Endothelial cell of umbilical vein (primary cell): ENCODE measurements around the gene TRIM50. TPM values are rescaled to one million over a fixed set of nuclear protein-coding genes. Genes with fewer than 3 reads are reported as not detected.

Experiments
- BruUV-seq: library from RNA; stranded (reverse); fragments of 400-500 nt; replicated peaks from 2 replicates; lab custom pipeline; 2021; lab: Mats Ljungman, UMichigan
- CTCF ChIA-PET: fragments of 300-600, 350-600 bp; sonication (Branson Sonifier 250); formaldehyde crosslinking; loops from one replicate; lab custom pipeline; 2021; ENCODE audit warnings: antibody characterized with exemption, inconsistent platforms; lab: Charles Lee
- POLR2A ChIA-PET: fragments of 300-600, 350-600 bp; sonication (Branson Sonifier 250); formaldehyde crosslinking; loops from one replicate; lab custom pipeline; 2021; ENCODE audit warnings: antibody characterized with exemption, inconsistent platforms; lab: Charles Lee
- DNase-seq: peaks from one replicate; pipeline ENCODE4 v3.0.0-alpha.2; 2011; ENCODE audit warnings: low read depth, low spot score
- FAIRE-seq: peaks from 2 replicates; lab custom pipeline; 2011; peaks lifted over from hg19 to GRCh38; lab: Jason Lieb, UNC
- H2AFZ ChIP-seq: 2 replicates; pipeline ENCODE4 v1.6.0; 2012; ENCODE audit warnings: low read depth, low read length, control low read depth, inconsistent platforms
- H3K27ac ChIP-seq: 2 replicates; pipeline ENCODE4 v1.5.1; 2011; ENCODE audit warnings: low read depth, mild to moderate bottlenecking, control low read depth, low read length, moderate library complexity; ENCODE audit not compliant: insufficient read depth
- H3K27me3 ChIP-seq, 2 experiments: 2 replicates each; pipeline versions ENCODE4 v1.6.0 to v1.6.1; 2011; ENCODE audit warnings: low read length in 2 of 2, mixed read lengths in 1 of 2; ENCODE audit not compliant: control insufficient read depth in 2 of 2, insufficient read depth in 2 of 2
- H3K36me3 ChIP-seq, 2 experiments: 2 replicates in 1 of 2; 3 replicates in 1 of 2; pipeline ENCODE4 v1.5.1; 2011; ENCODE audit warnings: low read length in 2 of 2, mild to moderate bottlenecking in 1 of 2, moderate library complexity in 1 of 2; ENCODE audit not compliant: control insufficient read depth in 2 of 2, insufficient read depth in 2 of 2; ENCODE audit errors: extremely low read depth in 1 of 2
- H3K4me1 ChIP-seq: 3 replicates; pipeline ENCODE4 v1.5.1; 2011; ENCODE audit warnings: mild to moderate bottlenecking, low read length; ENCODE audit not compliant: control insufficient read depth, insufficient read depth; ENCODE audit errors: extremely low read depth
- H3K4me2 ChIP-seq: 2 replicates; pipeline ENCODE4 v1.6.1; 2011; ENCODE audit warnings: low read length, control low read depth, mixed read lengths; ENCODE audit not compliant: insufficient read depth
- H3K4me3 ChIP-seq, 3 experiments: fragments of 200-600 bp in 1 of 3; sonication (generic), shearing (Covaris generic) in 1 of 3; replicated peaks in 1 of 3; 2 replicates each; pipeline ENCODE4 v1.5.1; 2011 to 2016; ENCODE audit warnings: control low read depth in 3 of 3, low read length in 3 of 3, mild to moderate bottlenecking in 2 of 3, inconsistent platforms in 1 of 3, low read depth in 1 of 3, moderate library complexity in 1 of 3; ENCODE audit not compliant: insufficient read depth in 1 of 3
- H3K79me2 ChIP-seq: 2 replicates; pipeline ENCODE4 v1.6.0; 2012; ENCODE audit warnings: low read length, inconsistent platforms; ENCODE audit not compliant: control insufficient read depth, insufficient read depth
- H3K9ac ChIP-seq: replicated peaks from 2 replicates; pipeline ENCODE3; 2011; ENCODE audit warnings: low read length, control low read depth; ENCODE audit not compliant: insufficient read depth; ENCODE audit errors: extremely low read depth
- H3K9me1 ChIP-seq: replicated peaks from 3 replicates; pipeline ENCODE4 v1.6.0; 2011; ENCODE audit warnings: mild to moderate bottlenecking, low read length; ENCODE audit not compliant: control insufficient read depth, insufficient read depth; ENCODE audit errors: extremely low read depth
- H3K9me3 ChIP-seq: replicated peaks from 2 replicates; pipeline ENCODE4 v1.5.1; 2012; ENCODE audit warnings: low read length, inconsistent platforms; ENCODE audit not compliant: control insufficient read depth, insufficient read depth
- H4K20me1 ChIP-seq: replicated peaks from 2 replicates; pipeline ENCODE3; 2011; ENCODE audit warnings: mild to moderate bottlenecking, low read length; ENCODE audit not compliant: control insufficient read depth, insufficient read depth; ENCODE audit errors: extremely low read depth
- EZH2 ChIP-seq: IDR thresholded peaks from 2 replicates; pipeline ENCODE4 v1.6.1; 2012; ENCODE audit warnings: borderline replicate concordance, low read depth, mild to moderate bottlenecking, moderate library complexity, low read length, inconsistent platforms; ENCODE audit not compliant: severe bottlenecking
- FOS ChIP-seq: IDR thresholded peaks from 2 replicates; pipeline ENCODE4 v1.6.1; 2011; ENCODE audit warnings: mild to moderate bottlenecking, low read length, moderate library complexity, borderline replicate concordance; ENCODE audit not compliant: insufficient read depth
- GATA2 ChIP-seq: IDR thresholded peaks from 2 replicates; pipeline ENCODE4 v1.7.0; 2011; ENCODE audit warnings: low read depth, mild to moderate bottlenecking, moderate library complexity, mixed read lengths, low read length; ENCODE audit not compliant: insufficient read length, insufficient read depth
- JUN ChIP-seq: IDR thresholded peaks from 2 replicates; pipeline ENCODE4 v1.6.1; 2011; ENCODE audit warnings: borderline replicate concordance, low read depth; ENCODE audit not compliant: insufficient read length, insufficient read depth
- MYC ChIP-seq: IDR thresholded peaks from one replicate; pipeline ENCODE4 v1.6.1; 2011; ENCODE audit warnings: mild to moderate bottlenecking, low read depth, low read length
- POLR2A ChIP-seq: IDR thresholded peaks from 2 replicates; pipeline ENCODE4 v1.6.1; 2012; ENCODE audit warnings: low read depth, mild to moderate bottlenecking, control low read depth, low read length
- POLR2AphosphoS5 ChIP-seq: IDR thresholded peaks from 2 replicates; pipeline ENCODE4 v1.6.1; 2012; ENCODE audit warnings: low read depth, mild to moderate bottlenecking, control low read depth, low read length, moderate library complexity; ENCODE audit not compliant: insufficient read depth
- dilution Hi-C: fragments of 300-500 bp; cut with MboI; formaldehyde crosslinking; loops from one replicate; pipeline ENCODE4 v1.15.0; 2019; ENCODE audit warnings: low sequenced_read_pairs; ENCODE audit not compliant: extremely low pct_ligation_motif_present
- intact Hi-C: fragments of 100-400 bp; cut with micrococcal nuclease; formaldehyde crosslinking; loops from one replicate; pipeline ENCODE4 v1.10.0; 2022
- polyA plus RNA-seq, 4 experiments: library from polyadenylated mRNA; depleted of rRNA in 3 of 4; stranded (reverse) in 3 of 4; unstranded in 1 of 4; fragments of >200 nt; gene quantifications; 2 replicates each; pipeline versions ENCODE4 v1.2.1 to v1.2.3, GENCODE V29; 2011 to 2012; ENCODE audit warnings: missing spikeins in 1 of 4
- total RNA-seq: library from RNA; stranded (reverse); gene quantifications from 2 replicates; pipeline ENCODE4 v1.2.3, GENCODE V29; 2021
- TF ChIP-seq, protein P1 (sequence below): IDR thresholded peaks from 2 replicates; pipeline ENCODE4 v1.6.1; 2011; ENCODE audit not compliant: insufficient read depth, insufficient read length
- TF ChIP-seq, protein P2 (sequence below), 2 donors: IDR thresholded peaks; 1 replicate in 1 of 2; 2 replicates in 1 of 2; pipeline ENCODE4 v1.5.1; 2011; ENCODE audit warnings: low read length in 2 of 2, mild to moderate bottlenecking in 2 of 2, moderate library complexity in 2 of 2, control low read depth in 1 of 2, inconsistent platforms in 1 of 2, low read depth in 1 of 2; ENCODE audit not compliant: insufficient read depth in 1 of 2; ENCODE audit errors: extremely low read depth in 1 of 2

Gene TRIM50
- total and polyA plus RNA-seq, 2 donors (not counting 3 experiments of a cell fraction or from before 2014, with no cell fraction given), result not detected

DNA sequence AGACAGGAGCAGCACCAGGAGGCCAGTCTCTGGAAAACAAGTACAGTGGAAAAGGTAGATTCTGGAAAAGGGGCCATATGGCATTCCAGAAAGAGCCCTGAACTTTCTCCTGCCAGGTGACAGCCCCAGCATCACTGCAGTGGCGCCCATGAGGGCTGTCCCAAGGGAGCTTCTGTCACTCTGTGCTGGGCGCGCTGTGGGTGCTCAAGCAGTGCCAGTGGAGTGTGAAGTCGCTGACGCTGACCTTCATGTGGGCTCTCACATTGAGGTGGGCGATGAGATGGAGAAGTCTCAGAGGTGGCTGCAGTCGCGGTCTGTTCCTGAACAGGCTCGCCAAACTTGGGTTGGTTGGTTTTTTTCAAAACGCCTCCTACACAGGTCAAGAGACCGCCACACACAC, 38.2 kb upstream of the TRIM50 start:
- dilution Hi-C loops, result no loop called here
- CTCF ChIA-PET, result interaction anchor here (0.9 kb wide), 1 partner anchor 24 kb away, joined by 3 read pairs; no protein-coding TSS in a partner anchor
- no peak overlapping the region for H3K4me3 ChIP-seq

More for the DNA sequence above, 38.2 kb upstream of the TRIM50 start:
- no peaks in the 10 kb centered on the region for H3K4me1 ChIP-seq
- no peaks in the 10 kb centered on the region for H4K20me1 ChIP-seq
- H3K9me1 ChIP-seq, result no peaks in the 10 kb centered on the region
- H3K27ac ChIP-seq, result no peak overlapping the region
- H3K36me3 ChIP-seq, result no peaks in the 10 kb centered on the region
- intact Hi-C loops, result no loop called here
- no peak overlapping the region for H2AFZ ChIP-seq
- no peak for TF ChIP-seq MYC
- no peak for TF ChIP-seq POLR2AphosphoS5
- TF ChIP-seq EZH2, result no peak
- TF ChIP-seq FOS, result no peak
- TF ChIP-seq, protein P1, sequence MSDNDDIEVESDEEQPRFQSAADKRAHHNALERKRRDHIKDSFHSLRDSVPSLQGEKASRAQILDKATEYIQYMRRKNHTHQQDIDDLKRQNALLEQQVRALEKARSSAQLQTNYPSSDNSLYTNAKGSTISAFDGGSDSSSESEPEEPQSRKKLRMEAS, result no peak
- no peak for TF ChIP-seq POLR2A
- TF ChIP-seq GATA2, result no peak
- TF ChIP-seq JUN, result no peak
- TF ChIP-seq, protein P2, sequence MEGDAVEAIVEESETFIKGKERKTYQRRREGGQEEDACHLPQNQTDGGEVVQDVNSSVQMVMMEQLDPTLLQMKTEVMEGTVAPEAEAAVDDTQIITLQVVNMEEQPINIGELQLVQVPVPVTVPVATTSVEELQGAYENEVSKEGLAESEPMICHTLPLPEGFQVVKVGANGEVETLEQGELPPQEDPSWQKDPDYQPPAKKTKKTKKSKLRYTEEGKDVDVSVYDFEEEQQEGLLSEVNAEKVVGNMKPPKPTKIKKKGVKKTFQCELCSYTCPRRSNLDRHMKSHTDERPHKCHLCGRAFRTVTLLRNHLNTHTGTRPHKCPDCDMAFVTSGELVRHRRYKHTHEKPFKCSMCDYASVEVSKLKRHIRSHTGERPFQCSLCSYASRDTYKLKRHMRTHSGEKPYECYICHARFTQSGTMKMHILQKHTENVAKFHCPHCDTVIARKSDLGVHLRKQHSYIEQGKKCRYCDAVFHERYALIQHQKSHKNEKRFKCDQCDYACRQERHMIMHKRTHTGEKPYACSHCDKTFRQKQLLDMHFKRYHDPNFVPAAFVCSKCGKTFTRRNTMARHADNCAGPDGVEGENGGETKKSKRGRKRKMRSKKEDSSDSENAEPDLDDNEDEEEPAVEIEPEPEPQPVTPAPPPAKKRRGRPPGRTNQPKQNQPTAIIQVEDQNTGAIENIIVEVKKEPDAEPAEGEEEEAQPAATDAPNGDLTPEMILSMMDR (IDR thresholded peaks at IDR 0.05; ENCODE audit: extremely low read depth in 1 of 2, insufficient read depth in 1 of 2, low read depth in 1 of 2, low read length in 2 of 2), result no peak
- POLR2A ChIA-PET, result no interaction called here
- DNase-seq (no peak), FAIRE-seq (no peak)
- H3K79me2 ChIP-seq, result no peaks in the 10 kb centered on the region
- H3K27me3 ChIP-seq, result no peaks in the 10 kb centered on the region
- no peak overlapping the region for H3K4me2 ChIP-seq
- no peak overlapping the region for H3K9ac ChIP-seq
- BruUV-seq, result no TSS peak
- H3K9me3 ChIP-seq, result no peaks in the 10 kb centered on the region
